Hematopoietic multipotent progenitor cell treated with erythropoietin and hydrocortisone succinate and interleukin-3 and kit ligand, for 15 days (in vitro differentiated cells): ENCODE data around the gene FBXL12.
"Not testable (repeated sequence)": the region's sequence is repeated elsewhere in the genome, so short reads cannot be mapped to it uniquely, and the experiment has no call there.

Experiments
- DNase-seq: peaks from one replicate; pipeline ENCODE4 v3.0.0-alpha.2; 2015; ENCODE audit warnings: low spot score

FBXL12 gene

DNA sequence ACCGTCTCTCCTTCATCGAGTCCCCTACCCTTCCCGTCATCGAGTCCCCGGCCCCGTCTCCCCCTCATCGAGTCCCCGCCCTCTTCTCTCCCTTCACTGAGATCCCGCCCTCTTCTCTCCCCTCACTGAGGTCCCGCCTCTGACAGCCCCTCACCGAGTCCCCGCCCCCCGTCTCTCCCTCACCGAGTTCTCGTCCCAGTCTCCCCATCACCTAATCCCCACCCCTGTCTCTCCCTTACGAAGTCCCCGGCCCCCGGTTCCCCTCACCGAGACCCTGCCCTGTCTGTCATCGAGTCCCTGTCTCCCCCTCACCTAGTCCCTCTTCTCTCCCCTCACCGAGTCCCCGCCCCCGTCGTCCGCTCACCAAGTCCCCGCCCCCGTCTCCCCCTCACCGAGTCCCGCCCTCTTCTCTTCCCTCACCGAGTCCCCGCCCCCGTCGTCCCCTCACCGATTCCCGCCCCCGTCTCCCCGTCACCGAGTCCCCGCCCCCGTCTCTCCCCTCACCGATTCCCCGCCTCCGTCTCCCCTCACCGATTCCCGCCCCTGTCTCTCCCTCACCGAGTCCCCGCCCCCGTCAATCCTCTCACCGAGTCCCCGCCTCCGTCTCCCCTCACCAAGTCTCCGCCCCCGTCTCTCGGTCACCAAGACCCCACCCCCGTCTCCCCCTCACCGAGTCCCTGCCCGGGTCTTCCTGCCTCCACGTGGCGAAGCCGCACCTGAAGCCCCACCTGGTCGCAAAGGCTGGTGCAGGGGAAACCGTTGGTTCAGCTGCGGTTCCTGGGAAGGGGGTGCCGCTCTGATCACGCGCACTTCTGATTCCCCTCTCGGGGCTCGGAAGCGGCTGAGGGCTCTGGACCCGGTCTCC is 26.4 kb downstream of the FBXL12 start:
- peak; percentile 79 for DNase-seq

GRCh38 chr19:9791552-9792205 is 27.2 kb downstream of the FBXL12 start:
- peak; percentile 87 for DNase-seq

DNA sequence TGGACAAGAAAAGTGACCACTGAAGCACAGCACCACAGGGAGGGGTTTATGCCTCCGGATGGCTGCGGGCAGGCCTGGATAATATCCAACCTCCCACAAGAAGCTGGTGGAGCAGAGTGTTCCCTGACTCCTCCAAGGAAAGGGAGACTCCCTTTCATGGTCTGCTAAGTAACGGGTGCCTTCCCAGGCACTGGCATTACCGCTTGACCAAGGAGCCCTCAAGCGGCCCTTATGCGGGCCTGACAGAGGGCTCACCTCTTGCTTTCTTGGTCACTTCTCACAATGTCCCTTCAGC is 27.9 kb downstream of the FBXL12 start:
- DNase-seq = not testable (repeated sequence)

- not testable (repeated sequence) for DNase-seq
Measured at GRCh38 chr19:9789579-9789978, 29.3 kb downstream of the FBXL12 start.

DNA sequence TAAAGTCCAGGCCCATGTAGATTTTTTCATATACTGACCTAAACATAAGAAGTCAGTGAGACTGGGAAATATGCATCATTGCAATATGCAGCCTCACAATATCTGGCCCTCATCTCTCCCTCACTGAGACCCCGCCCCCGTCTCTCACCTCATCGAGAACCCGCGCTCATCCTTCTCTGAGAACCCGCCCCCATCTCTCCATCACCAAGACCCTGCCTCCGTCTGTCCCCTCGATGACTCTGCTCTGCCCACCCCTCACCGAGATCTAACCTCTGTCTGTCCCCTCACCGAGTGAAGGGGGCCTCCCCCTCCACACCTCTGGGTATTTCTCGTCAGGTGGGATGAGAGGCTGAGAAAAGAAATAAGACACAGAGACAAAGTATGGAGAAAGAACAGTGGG is 29.8 kb downstream of the FBXL12 start:
- no peak for DNase-seq

GRCh38 chr19:9788604-9789003 is 30.3 kb downstream of the FBXL12 start:
- not testable (repeated sequence) for DNase-seq

GRCh38 chr19:9786819-9787218 is 32.1 kb downstream of the FBXL12 start:
- DNase-seq = no peak

DNA sequence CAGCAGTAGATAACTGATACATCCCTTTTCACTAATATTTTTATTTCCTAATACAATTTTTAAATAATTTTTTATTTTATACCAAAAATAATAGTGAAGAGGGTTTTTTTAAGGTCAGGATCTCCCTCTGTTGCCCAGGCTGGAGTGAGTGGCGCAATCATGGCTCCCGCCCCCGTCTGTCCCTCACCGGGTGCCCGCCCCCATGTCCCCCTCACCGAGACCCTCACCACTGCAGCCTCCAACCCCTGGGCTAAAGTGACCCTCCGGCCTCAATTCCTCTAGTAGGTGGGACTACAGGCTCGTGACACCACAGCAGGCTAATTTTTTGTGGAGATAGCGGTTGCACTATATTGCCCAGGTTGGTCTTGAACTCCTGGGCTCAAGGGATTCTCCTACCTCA is 32.5 kb downstream of the FBXL12 start:
- no peak for DNase-seq

- DNase-seq = peak; percentile 61
Measured at GRCh38 chr19:9785367-9786331, 33.2 kb downstream of the FBXL12 start.

DNA sequence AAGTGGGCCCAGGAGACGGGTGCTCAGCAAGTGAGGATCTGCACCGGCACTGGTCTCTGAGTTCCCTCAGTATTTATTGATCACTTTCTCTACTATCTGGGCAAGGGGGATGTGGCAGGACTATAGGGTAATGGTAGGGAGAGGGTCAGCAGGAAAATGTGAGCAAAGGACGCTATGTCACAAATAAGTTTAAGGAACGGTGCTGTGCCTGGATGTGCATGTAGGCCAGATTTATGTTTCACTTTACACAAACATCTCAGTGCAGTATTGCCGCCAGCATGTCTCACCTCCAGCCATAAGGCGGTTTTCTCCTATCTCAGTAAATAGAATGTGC is 34.7 kb downstream of the FBXL12 start:
- not testable (repeated sequence) for DNase-seq

DNA sequence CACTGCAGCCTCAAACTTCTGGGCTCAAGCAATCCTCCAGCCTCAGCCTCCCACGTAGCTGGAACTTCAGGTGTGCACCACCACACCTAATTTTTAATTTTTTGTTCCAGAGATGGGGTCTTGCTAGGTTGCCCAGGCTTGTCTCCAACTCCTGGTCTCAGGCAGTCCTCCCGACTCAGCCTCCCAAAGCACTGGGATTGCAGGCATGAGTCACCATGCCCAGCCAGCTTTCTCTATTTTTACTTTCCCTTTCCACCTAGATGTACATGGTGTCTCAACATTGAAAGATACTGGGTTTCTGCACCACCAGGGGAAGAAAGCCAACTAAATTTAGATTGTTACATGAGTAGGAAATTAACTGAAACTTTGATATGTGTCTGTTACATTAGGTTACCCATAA is 36.5 kb downstream of the FBXL12 start:
- DNase-seq = no peak

DNA sequence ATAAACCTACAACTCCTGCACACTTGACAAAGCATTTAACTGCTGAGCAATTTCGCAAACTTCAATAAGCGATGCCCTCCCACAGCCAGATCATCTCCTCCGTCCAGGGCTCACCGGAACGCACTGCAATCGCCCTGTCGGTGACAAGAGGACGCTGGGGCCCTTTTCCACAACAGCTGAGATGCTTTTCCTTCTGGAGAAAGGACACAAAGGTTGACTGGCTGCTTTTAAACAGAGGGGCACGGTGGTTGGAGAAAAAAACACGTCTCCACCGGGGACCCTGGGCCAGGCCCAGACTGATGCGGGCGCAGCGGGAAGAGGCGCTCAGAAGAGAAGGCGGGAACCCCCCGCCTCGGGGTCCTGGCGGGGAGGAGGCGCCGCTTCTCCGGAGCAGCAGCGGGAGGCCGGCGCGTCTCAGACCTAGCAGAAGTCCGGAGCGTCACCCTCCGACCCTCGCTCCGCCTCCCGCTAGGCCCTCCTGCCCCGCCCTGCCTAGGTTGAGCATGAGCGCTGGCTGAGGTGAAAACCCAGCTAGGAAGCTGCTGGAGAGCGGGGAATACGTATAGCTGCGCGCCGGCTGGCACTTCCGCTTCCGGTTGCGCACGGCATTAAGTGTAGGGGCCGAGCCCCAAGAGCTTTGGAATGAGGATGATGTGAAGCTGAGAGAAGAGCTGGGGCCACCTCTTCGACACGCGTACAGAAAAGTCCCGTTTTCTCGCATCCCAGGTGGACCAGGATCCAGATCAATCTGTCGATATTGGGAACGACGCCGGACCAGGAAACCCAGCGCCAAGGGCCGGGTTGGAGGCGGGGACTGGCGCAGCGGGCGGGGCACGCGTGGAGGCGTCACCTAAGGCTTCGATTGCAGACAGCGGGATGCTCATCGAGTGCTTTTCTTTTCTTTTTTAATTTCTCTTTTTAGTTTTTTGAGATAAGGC is 50.4 kb downstream of the FBXL12 start, which contains the start of gene ZNF846:
Gene ZNF846 (minus strand): TSS at position 564 of the 938 bp plus-strand sequence. CDS start 3,788 bp downstream, outside the sequence.
- peak; percentile 89 for DNase-seq
